HG02759 (cell line): ENCODE measurements around the gene RABEP2.
"Not testable (repeated sequence)": the region's sequence is repeated elsewhere in the genome, so short reads cannot be mapped to it uniquely, and the experiment has no call there.

Source experiments
- ATAC-seq: cut with Tn5 transposase; IDR thresholded peaks from one replicate; pipeline ENCODE4 v1.9.1; 2021; ENCODE audit warnings: mild to moderate bottlenecking, moderate library complexity; ENCODE audit not compliant: unreplicated experiment

Gene RABEP2, protein sequence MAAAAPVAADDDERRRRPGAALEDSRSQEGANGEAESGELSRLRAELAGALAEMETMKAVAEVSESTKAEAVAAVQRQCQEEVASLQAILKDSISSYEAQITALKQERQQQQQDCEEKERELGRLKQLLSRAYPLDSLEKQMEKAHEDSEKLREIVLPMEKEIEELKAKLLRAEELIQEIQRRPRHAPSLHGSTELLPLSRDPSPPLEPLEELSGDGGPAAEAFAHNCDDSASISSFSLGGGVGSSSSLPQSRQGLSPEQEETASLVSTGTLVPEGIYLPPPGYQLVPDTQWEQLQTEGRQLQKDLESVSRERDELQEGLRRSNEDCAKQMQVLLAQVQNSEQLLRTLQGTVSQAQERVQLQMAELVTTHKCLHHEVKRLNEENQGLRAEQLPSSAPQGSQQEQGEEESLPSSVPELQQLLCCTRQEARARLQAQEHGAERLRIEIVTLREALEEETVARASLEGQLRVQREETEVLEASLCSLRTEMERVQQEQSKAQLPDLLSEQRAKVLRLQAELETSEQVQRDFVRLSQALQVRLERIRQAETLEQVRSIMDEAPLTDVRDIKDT

DNA sequence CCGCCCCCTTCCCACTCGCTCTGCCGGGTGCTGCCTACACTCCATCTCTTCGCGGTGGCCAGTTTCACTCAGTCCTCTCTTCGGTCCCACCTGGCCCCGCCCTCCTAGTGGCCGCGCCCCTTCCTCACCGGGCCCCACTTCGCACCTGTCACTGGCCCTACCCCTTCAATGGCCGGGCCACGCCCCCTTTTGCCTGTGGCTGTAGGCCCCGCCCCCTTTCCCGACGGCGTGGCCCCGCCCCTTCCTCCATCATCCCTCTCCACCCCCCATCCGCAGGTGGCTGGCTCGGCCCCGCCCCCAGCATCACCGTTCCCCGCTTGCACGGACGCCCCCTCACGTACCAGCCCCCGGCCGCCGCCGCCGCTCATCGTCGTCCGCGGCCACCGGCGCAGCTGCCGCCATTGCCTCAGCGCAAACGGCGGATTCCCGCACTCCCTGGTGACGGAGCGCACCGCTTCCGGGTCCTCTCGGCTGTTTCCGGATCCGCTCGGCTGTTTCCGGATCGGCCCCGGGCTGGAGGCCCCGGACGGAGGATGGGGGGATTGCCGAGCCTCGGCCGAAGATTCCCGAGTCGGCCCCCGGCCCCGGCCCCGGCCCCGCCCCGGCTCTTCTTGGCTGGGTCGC is at the start of gene RABEP2:
Gene RABEP2, minus strand, starts transcription at position 477 of the 624 bp plus-strand sequence. Its CDS starts 75 bp downstream, at position 402.
- ATAC-seq = peak; percentile 58

DNA sequence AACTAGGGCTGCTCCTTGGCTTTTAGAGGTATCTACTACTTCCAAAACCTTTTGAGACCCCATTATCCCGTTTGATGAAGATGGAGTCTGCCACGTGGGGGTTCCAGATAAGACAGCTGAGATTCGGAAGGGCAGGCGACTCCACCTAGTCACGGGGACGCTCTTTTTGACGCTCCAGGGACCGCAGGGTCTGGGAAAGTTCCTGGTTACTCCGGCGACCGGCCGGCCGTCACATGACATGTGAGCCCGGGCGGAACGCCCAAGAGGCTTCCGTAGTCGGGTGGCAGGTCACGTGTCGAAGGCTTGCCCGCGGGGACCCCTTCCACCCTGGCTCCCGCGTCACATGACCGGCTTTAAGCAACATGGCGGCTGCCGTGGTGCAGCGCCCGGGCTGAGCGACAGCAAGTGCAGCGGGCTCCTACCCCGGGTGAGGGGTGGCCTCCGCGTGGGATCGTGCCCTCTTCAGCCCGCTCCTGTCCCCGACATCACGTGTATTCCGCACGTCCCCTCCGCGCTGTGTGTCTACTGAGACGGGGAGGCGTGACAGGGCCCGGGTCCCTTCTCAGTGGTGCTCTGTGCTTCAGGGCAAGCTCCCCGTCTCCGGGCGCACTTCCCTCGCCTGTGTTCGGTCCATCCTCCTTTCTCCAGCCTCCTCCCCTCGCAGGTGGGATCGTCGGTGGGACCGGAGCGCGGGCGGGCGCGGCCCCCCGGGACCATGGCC is 49.6 kb upstream of the RABEP2 start, which contains the start of gene SPNS1:
Gene SPNS1, plus strand, starts transcription at position 342 of the 721 bp plus-strand sequence. Its CDS starts 374 bp downstream, at position 716.
- ATAC-seq = peak; percentile 92

DNA sequence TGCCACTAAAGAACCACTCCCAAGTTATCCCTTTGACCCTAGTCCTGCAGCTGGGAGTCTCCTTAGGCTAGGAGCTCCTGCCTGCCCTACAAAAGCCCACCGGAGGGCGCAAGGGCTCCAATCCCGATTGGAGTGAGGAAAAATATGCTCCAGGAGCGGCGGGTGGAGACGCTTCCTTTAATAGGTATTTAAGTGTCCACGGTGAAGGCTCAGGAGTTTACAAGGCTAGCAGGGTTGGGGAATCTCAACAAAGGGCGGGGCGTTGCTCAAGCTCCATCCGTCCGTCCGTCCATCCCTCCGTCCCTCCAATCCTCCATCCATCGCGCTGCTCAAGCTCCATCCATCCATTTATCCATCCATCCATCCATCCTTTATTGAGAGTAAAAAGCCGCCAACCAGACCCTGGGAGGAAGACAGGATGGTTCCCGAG is 49.0 kb upstream of the RABEP2 start:
- ATAC-seq = peak; percentile 14

DNA sequence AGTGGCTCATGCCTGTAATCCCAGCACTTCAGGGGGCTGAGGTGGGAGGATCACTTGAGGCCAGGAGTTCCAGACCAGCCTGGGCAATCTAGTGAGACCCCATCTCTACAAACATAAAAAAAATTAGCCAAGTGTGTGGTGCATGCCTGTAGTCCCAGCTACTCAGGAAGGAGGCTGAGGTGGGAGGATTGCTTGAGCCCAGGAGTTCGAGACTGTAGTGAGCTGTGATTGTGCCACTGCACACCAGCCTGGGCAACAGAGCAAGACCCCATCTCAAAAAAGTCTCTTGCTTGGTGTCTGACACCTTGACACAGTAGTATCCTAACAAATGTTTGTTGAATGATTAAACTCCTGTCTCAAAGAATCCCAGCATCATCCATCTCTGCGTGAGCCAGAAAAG is 44.7 kb upstream of the RABEP2 start:
- ATAC-seq = not testable (repeated sequence)

DNA sequence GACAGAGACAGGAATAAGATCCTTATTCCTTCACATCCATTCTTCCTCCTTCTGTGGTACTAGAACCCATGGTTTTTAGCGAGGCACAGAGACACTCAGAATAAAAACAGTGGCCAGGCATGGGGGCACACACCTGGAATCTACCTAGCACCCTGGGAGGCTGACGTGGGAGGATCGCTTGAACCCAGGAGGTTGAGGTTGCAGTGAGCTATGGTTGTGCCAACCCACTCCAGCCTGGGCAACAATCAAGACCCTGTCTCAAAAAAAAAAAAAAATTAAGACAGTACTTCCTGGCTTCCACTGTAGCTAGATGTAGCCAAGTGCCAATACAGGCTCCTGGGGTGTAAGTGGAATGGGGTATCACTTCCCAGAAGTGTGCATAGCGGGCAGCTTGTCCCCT is 42.1 kb upstream of the RABEP2 start:
- ATAC-seq = no peak

DNA sequence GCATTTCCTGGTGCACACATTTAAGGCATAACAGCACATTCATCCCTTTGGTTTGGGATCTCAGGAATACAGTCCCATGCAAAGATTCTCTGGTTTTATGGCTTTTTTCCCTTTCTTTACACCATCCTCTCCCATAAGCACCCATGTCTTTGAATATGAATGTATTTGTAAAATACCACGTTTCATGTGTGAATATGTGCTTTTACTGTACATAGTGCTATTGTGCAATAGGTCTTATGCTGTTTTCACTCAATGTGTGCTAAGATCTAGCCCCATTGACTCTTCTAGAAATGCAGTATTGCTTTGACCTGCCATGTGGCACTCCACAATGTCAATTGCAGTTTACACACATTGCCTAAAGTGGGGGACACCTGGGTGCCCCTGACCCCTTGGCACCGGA is 39.5 kb upstream of the RABEP2 start:
- ATAC-seq = no peak

DNA sequence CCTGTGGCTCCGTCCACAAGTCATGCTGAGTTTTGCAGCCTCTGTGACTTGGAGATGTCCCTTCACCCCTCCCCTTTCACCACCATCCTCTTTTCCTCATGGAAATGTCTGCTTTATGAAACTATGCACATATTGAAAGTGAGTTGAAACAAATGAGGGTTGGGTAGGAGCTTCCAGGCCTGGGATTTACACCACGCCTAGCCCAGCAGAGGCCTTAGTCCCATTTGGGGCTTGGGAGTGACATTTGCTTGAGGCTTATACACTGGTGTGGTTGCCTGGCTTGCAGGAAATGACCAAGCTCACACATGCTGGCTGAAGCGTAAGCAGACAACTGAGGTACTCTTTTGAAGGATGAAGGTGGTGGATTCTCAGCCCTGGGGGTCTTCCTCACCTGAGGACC is 39.0 kb upstream of the RABEP2 start:
- ATAC-seq = no peak

DNA sequence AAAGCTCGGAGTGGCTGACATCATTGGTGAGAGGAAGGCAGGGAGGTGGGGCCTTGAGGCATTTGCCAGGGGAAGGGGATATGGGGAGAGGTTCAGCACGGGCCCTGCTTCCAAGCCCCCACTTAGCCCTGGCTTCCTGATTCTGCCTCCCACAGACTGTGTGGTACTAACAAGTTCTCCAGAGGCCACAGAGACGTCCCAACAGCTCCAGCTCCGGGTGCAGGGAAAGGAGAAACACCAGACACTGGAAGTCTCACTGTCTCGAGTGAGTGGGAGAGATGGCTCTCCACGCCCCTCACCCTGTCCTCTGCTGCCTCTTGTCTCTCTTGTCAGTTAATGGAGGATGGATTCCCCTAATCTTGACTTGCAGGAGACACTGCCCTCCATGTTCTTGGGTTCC is 33.8 kb upstream of the RABEP2 start:
- no peak for ATAC-seq

DNA sequence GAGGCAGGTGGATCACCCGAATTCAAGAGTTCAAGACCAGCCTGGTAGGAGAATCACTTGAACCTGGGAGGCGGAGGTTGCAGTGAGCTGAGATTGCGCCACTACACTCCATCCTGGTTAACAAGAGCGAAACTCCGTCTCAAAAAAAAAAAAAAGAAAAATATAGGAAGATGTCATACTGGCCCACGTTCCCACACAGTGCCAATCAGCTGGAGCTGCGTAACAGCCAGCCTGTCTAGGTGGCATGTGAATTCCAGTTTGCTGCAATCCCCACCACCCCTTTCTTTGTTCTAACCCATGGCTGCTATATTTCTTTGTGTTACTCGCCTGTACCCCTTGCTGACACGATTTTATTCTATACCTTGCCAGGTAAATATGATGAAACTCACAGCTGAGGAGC is 33.2 kb upstream of the RABEP2 start:
- ATAC-seq = no peak

DNA sequence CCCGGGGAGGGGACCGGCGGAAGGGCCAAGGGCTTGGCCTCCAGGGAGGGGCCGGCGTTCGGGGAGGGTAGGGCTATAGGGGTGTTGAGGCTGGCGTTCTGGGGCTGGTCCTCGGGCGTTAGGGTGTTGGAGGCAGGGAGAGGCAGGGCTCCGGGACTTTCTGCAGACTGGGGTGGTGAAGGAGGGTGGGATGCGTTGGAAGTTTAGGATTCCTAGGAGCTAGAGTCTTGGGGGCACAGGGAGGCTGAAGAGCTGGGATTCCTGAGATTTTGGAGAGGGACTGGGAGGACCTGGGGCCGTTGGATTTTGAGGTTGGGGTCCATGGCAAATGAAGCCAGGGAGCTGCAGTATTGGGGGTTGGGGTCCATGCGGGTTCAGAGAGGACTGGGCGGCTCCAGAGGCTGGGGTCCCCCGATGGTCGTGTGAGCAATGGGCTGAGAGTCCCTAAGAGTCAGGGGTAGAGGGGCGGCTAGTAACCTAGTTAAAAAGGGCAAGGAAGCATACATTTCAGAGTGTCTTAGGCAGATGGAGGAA is 26.4 kb upstream of the RABEP2 start:
- no peak for ATAC-seq

DNA sequence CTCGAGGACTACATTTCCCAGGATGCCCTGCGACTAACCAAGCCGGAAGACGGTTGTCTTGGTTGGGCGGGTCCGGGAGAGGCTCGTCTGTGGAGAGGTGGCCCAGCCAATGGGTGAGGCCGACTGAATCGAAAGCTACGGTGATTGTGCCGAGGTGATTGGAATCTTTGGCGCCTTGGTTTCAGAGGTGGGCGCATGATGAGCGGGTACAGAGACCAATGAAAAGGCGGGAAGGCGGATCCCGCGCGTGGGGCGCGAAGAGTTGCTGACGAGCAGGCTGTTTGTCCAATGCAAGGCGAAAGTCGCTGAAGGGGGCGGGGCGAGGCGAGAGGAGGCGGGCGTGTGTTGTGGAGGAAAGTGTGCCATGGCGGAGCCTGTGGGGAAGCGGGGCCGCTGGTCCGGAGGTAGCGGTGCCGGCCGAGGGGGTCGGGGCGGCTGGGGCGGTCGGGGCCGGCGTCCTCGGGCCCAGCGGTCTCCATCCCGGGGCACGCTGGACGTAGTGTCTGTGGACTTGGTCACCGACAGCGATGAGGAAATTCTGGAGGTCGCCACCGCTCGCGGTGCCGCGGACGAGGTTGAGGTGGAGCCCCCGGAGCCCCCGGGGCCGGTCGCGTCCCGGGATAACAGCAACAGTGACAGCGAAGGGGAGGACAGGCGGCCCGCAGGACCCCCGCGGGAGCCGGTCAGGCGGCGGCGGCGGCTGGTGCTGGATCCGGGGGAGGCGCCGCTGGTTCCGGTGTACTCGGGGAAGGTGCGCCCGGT is 25.8 kb upstream of the RABEP2 start, which contains the start of gene NFATC2IP:
Gene NFATC2IP, plus strand, starts transcription at position 290 of the 762 bp plus-strand sequence. Its CDS starts 75 bp downstream, at position 365.
- peak; percentile 95 for ATAC-seq

DNA sequence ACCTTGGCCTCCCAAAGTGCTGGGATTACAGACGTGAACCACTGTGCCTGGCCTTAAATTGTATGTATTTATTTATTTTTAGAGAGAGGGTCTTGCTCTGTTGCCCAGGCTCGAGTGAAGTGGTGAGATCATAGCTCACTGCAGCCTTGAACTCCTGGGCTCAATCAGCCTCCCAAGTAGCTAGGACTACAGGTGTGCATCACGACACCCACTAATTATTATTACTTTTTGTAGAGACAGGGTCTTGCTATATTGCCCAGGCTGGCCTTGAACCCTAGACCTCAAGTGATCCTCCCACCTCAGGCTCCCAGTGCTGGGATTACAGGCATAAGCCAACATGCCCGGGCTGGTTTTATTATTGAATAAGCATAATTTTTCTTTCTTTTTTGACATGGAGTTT is 21.6 kb upstream of the RABEP2 start:
- no peak for ATAC-seq

DNA sequence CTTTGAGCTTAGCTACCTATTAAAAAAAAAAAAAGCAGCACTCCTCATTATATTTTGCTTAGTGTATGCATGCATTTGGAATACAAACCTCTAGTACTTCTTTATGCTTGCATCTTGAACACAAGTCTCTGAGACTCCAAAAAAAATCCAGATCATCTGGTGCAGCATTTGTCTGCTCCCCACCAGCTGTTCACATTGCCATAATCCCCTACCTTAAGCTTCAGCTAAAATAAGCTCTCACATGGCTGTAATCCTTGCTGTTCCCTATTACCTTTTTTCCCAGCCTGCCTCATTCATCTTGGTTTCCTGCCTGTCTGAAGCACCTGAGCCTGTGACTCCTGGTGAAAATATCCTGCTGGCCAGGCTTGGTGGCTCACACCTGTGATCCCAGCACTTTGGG is 18.2 kb upstream of the RABEP2 start:
- ATAC-seq = no peak

DNA sequence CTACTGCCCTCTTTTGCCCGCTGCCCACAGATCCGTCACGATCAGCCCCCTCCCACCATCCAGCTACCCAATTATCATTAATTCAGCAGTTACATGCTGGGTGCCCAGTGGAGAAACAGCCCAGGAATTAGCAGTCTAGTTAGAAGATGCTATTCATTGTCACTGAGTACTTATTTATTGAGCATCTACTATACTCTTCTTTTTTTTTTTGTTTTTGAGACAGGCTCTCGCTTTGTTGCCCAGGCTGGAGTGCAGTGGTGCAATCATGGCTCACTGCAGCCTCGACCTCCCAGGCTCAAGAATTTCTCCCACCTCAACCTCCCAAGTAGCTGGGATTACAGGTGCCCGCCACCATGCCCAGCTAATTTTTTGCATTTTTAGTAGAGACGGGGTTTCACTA is 14.8 kb upstream of the RABEP2 start:
- ATAC-seq = not testable (repeated sequence)

DNA sequence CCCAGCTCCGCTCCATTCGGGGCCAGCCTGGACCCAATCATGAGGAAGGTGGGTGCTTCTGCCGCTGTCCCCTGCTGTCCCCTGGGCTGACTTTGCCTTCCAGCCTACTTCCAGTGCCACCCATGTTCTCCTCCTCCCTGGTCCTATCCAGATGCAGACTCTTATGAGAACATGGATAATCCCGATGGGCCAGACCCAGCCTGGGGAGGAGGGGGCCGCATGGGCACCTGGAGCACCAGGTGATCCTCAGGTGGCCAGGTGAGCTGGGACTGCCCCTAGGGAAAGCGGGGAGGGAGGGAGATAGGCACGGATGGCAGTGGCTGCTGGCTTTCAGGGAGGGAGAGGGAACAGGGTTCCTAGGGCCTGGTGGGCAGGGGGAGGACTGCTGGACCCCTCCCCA is 13.7 kb upstream of the RABEP2 start:
- ATAC-seq = no peak

DNA sequence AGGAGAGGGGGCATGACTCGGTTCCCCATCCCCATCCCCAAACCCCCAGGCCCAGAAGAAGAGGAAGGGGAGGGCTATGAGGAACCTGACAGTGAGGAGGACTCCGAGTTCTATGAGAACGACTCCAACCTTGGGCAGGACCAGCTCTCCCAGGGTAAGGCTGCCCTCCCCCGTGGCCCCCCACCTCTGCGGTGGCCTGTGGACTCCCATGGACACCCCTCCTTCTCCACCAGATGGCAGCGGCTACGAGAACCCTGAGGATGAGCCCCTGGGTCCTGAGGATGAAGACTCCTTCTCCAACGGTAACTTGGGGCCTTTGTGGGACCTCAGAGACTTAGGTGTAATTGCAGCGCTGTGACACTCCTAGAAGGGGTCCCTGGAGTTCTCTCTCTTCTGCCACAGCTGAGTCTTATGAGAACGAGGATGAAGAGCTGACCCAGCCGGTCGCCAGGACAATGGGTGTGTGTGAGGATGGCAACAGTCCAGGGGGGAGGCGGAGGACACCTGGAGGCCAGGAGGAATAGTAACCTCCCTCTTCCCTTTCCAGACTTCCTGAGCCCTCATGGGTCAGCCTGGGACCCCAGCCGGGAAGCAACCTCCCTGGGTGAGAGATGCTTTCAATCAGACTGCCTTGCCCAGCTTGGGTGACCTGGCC is 12.3 kb upstream of the RABEP2 start:
- no peak for ATAC-seq

DNA sequence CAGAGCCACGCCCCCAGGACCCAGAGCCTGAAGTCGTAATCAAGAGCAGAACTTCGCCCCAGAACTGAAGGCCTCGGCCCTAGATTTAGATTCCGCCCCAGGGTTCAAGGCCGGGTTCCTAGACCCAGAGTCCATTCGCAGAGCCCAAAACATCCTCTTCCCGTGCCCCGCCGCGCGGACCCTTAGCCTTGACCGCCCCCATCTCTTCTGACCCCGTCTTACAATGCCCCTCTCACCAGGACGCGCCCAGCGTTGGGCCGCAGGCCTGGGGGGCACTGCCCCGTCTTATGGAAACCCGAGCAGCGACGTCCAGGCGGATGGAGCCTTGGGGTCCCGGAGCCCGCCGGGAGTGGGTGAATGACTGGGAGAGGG is 11.7 kb upstream of the RABEP2 start:
- ATAC-seq = no peak

DNA sequence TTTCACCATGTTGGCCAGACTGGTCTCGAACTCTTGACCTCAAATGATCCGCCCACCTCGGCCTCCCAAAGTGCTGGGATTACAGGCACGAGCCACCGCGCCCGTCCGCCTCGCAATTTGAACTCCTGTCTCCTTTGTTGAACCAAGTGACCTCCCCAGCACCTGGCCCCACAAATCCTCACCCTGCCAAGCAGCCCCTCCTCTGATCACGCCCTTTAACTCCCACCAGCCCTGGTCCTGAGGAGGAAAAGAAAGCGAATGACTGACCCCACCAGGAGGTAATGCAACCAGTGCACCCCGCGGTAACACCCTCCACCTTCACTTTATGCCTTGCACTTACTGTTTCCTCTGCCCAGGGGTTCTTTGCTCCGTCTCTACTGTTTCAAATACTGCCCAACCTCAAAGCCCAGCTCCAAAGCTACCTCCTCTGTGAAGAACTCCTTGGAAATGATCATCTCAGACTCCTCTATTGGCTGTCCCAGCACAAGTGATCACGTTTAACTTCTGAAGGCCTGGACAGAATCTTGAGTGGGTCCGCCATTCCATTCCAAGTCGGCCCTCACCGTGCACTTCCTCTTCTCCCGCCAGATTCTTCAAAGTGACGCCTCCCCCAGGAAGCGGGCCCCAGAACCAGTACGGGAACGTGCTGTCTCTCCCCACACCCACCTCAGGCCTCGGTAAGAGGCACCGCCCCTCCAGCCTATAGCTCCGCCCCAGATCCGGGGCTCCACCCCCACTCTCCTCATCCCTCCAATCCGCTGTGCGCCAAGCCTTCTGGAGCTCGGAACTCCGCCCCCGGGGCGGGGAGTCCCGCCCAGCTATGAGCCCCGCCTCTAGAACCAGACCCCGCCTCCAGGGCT is 11.1 kb upstream of the RABEP2 start:
- peak; percentile 82 for ATAC-seq

DNA sequence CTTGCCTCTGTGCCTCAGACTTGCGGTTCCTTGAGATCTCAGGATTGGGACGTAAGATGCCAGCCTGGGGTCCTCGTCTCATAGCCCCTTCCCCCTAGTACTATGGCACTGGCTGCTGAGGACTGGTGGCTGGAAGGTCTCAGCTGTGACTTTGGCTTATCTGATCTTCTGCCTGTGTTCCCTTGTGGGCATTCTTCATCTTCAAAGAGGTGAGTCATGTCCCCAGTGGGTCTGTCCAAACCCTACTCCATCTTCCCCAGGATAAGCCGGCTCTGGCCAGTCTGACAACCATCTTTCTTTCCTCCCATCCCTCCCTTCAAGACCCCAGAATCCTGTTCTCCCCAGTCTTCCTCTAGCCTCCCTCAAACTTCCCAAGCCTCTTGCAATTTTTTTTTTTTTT is 10.3 kb upstream of the RABEP2 start:
- no peak for ATAC-seq
